Right lobe of liver (tissue), 4 donors: ENCODE data around the gene CRYM.

Source experiments
- POLR2A ChIP-seq: fragments of 450-650 bp; IDR thresholded peaks from one replicate; pipeline ENCODE4 v1.6.1; 2017; ENCODE audit warnings: antibody characterized with exemption, mild to moderate bottlenecking
- TF ChIP-seq, protein P1 (sequence below), 4 donors: fragments of 200-600 bp in 3 of 4; fragments of 450-650 bp in 1 of 4; IDR thresholded peaks; one replicate each; pipeline versions ENCODE4 v1.5.1 to v1.8.0; 2016 to 2022; ENCODE audit warnings: antibody characterized with exemption in 4 of 4, mild to moderate bottlenecking in 2 of 4
- donor health status: DM: no; HTN: no; CAD: no.
- donor health status: DM: no; HTN: no; CAD: no.
- donor health status: DM: no; HTN: yes; CAD: no.

DNA sequence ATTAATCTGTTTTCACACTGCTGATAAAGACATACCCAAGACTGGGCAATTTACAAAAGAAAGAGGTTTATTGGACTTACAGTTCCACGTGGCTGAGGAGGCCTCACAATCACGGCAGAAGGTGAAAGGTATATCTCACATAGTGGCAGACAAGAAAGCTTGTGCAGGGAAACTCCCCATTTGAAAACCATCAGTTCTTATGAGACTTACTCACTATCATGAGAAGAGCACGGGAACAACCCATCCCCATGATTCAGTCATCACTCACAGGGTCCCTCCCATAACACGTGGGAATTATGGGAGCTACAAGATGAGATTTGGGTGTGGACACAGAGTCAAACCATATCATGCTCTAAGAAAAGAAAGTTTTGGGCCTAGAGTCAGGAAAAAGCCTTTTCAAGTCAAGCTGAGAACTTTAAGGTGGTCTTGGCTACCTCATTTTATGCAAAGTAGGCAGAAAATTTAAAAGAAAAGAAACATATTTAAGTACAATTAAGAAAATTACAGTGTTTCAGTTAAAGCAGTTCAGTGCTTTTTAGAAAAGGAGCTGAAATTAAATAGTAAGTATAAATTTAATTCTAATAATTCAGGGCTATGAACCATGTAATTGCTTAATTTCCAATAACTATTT lies 24.9 kb upstream of the CRYM start:
- TF ChIP-seq POLR2A: no peak
- TF ChIP-seq, protein P1, sequence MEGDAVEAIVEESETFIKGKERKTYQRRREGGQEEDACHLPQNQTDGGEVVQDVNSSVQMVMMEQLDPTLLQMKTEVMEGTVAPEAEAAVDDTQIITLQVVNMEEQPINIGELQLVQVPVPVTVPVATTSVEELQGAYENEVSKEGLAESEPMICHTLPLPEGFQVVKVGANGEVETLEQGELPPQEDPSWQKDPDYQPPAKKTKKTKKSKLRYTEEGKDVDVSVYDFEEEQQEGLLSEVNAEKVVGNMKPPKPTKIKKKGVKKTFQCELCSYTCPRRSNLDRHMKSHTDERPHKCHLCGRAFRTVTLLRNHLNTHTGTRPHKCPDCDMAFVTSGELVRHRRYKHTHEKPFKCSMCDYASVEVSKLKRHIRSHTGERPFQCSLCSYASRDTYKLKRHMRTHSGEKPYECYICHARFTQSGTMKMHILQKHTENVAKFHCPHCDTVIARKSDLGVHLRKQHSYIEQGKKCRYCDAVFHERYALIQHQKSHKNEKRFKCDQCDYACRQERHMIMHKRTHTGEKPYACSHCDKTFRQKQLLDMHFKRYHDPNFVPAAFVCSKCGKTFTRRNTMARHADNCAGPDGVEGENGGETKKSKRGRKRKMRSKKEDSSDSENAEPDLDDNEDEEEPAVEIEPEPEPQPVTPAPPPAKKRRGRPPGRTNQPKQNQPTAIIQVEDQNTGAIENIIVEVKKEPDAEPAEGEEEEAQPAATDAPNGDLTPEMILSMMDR (IDR thresholded peaks at IDR 0.05): no peak
